ENCODE data around the gene COPS7A.
"Not testable (repeated sequence)": the region's sequence is repeated elsewhere in the genome, so short reads cannot be mapped to it uniquely, and the experiment has no call there.

Gene COPS7A

DNA sequence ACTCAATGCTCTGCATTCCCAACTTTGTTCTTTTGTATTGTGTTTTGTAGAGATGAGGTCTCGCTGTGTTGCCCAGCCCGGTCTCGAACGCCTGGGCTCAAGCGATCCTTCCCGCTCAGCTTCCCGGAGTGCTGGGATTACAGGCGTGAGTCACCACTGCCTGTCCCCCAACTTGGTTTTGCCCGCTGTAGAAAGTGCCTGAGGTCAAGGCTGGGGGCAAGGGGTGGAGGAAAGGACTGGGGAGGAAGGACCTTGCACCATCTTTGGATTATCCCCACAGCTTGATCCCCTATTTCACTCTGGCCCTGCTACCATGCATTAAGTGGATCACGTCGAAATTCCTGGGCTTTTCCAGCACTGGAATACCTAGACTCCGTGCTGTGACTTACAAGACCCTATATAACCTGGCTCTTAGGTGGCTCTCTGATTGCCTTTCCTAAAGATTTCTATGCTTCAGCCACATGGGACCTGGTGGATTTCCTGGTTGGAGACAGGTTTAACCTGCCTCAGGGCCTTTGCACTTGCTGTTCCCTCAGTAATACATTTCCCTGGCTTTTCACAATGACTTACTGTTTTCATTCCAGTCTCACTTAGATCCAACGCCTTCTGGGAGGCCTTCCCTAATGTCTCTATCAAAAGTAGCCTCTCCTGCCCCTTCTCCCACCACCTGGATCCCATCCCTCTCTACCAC is 22.6 kb upstream of the COPS7A start:
- DNase-seq, result no peak

DNA sequence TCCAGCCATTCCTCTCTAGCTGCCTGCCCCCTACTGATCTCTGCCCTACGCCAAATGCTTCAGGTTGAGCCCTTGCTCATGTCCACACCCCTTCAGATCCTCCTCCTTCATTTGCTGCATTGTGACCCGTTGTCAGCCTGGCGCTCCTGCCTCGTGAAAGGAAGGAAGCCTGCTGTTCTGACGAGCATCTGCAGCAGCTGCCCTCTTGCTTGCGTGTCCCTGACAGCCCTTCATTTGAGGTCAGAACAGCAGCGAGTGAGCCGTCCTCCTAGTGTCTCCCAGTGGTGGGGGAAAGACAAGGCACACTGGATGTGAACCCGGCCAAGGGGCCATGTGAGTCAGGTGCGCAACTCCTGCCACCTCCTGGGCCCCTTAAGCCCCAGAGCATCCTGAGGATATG is 20.2 kb upstream of the COPS7A start:
- no peak for DNase-seq

DNA sequence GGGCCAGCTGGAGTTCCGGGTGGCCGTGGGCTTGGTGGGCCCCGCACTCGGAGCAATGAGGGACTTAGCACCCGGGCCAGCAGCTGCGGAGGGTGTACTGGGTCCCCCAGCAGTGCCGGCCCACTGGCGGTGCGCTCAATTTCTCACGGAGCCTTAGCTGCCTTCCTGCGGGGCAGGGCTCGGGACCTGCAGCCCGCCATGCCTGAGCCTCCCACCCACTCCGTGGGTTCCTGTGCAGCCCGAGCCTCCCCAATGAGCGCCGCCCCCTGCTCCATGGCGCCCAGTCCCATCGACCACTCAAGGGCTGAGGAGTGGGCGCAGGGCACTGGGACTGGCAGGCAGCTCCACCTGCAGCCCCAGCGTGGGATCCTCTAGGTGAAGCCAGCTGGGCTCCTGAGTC is 15.5 kb upstream of the COPS7A start:
- not testable (repeated sequence) for DNase-seq

DNA sequence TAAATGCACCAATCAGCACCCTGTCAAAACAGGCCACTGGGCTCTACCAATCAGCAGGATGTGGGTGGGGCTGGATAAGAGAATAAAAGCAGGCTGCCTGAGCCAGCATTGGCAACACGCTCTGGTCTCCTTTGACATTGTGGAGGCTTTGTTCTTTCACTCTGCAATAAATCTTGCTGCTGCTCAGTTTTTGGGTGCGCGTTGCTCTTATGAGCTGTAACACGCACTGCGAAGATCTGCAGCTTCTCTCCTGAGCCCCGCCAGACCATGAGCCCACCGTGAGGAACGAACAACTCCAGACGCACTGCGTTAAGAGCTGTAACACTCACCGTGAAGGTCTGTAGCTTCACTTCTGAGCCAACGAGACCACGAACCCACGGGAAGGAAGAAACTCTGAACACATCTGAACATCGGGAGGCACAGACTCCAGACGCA is 14.9 kb upstream of the COPS7A start:
- DNase-seq, result no peak

DNA sequence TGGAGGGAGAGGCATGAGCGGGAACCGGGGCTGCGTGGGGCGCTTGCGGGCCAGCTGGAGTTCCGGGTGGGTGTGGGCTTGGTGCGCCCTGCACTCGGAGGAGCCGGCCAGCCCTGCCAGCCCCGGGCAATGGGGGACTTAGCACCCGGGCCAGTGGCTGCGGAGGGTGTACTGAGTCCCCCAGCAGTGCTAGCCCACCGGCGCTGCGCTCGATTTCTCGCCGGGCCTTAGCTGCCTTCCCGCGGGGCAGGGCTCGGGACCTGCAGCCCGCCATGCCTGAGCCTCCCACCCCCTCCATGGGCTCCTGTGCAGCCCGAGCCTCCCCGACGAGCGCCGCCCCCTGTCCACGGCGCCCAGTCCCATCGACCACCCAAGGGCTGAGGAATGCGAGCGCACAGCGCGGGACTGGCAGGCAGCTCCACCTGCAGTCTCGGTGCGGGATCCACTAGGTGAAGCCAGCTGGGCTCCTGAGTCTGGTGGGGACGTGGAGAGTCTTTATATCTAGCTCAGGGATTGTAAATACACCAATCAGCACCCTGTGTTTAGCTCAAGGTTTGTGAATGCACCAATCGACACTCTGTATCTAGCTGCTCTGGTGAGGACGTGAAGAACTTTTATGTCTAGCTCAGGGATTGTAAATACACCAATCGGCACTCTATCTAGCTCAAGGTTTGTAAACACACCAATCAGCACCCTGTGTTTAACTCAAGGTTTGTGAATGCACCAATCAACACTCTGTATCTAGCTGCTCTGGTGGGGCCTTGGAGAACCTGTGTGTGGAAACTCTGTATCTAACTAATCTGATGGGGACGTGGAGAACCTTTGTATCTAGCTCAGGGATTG is 7.6 kb upstream of the COPS7A start:
- not testable (repeated sequence) for DNase-seq

DNA sequence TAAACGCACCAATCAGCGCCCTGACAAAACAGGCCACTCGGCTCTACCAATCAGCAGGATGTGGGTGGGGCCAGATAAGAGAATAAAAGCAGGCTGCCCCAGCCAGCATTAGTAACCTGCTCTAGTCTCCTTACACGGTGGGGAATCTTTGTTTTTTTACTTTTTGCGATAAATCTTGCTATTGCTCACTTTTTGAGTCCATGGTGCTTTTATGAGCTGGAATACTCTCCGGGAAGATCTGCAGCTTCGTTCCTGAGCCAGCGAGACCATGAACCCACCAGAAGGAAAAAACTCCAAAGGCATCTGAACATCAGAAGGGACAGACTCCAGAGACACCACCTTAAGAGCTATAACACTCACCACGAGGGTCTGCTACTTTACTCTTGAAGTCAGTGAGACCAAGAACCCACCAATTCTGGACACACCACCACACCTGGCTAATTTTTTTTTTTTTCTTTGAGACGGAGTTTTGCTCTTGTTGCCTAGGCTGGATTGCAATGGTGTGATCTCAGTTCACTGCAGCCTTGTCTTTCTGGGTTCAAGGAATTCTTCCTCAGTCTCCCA is 6.9 kb upstream of the COPS7A start:
- no peak for DNase-seq

DNA sequence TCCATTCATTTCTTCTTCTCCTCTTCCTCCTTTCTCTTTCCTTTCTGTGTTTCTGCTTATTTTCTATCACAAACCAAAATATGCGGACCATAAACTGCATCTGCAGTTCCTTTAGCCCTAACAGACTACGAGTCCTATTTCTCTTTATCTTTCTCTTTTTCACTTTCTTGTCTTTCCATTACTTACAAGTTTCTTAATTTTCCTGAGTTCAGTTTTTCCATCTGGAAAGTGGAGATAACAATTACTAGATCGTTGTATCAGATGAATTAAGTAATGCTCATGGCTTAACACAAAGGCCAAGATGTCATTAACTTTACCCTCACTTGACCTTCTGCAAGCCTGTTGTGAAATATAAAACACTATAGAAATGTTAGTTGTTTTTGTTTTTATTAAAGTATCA is 983 bp upstream of the COPS7A start:
- DNase-seq, result no peak

DNA sequence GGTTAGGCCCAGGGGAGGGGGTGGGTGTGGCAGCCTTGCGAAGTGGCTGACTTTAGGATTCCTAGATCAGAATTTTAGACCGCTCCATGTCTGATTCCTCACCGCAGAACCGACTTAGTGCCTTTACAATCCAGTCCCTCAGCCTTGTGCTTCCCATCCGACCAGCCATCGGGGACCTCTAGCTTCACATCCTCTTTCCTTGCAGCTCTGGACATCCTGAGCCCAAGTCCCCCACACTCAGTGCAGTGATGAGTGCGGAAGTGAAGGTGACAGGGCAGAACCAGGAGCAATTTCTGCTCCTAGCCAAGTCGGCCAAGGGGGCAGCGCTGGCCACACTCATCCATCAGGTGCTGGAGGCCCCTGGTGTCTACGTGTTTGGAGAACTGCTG is 557 bp downstream of the COPS7A start:
- no peak for DNase-seq

DNA sequence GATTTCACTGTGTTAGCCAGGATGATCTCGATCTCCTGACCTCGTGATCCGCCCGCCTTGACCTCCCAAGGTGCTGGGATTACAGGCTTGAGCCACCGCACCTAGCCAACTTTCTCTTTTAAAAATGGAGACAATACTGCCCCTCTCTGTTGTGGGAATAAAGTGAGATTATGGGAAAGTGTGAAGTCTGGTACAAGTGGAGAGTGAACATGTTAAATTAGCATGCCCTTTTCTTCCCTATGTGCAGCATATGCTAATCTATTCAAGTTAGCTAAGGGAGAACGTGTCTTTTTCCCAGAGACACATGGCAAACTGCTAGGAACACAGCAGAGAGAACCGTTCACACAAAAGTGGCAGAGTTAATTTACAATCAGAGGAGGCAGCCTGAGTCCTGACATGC is 1.5 kb downstream of the COPS7A start:
- no peak for DNase-seq

DNA sequence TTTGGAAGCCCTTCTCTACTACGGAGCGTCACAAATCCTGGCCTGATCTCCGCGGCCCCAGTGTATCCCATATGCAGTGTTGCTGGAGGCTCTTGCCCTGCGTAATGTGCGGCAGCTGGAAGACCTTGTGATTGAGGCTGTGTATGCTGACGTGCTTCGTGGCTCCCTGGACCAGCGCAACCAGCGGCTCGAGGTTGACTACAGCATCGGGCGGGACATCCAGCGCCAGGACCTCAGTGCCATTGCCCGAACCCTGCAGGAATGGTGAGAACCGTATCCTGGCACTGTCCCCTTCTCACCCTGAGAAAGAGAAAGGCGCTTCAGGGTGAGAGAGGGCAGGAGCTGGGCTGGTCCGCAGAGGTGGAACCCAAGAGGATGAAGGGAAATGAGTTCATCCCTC is 5.3 kb downstream of the COPS7A start:
- no peak for DNase-seq

DNA sequence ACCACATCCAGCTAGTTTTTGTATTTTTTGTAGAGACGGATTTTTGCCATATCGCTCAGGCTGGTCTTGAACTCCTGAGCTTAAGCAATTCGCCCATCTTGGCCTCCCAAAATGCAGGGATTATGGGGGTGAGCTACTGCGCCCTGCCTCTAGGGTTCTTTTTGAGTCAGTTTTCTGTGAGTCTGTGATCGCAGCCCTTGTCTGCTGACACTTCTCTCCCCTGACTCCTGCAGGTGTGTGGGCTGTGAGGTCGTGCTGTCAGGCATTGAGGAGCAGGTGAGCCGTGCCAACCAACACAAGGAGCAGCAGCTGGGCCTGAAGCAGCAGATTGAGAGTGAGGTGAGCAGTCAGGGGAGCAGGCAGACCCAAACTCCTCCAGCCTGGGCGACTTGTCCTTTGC is 6.3 kb downstream of the COPS7A start:
- DNase-seq, result no peak

DNA sequence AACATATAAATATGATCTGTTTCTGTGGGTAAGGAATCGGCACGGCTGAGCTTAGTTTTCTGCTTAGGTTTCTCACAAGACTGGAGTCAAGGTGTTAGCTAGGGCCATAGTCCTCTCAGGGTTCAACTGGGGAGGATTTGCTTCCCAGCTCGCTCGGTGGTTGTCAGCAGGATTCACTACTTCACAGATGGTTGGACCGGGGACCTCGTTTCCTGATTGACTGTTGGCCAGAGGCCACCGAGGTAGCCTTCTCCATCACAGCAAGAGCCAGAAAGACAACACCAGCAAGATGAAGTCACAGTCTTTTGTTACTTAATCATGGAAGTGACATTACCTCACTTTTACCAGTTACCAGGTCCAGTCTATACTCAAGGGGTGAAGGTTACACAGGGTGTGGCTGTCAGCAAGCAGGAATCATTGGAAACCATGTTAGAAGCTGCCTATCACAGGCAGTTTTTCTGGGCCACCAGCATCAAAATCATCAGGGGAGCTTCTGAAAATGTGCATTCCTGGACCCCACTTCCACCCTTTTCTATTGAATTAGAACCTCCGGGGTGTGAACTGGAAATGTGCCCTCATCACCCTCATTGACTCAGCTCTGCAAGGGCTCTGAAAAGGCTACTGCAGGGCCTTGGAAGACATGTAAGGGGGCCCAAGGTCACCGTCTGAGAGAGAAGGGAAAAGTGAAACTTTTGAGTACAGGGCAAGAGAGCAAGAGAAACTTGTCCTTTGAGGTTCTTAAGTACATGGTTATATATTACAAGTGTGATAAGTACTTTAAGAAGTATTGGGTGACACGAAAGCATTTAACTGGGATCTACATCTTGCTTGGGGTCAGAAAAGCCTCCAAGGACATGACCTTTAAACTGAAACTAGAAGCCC is 10.9 kb downstream of the COPS7A start:
- no peak for DNase-seq

DNA sequence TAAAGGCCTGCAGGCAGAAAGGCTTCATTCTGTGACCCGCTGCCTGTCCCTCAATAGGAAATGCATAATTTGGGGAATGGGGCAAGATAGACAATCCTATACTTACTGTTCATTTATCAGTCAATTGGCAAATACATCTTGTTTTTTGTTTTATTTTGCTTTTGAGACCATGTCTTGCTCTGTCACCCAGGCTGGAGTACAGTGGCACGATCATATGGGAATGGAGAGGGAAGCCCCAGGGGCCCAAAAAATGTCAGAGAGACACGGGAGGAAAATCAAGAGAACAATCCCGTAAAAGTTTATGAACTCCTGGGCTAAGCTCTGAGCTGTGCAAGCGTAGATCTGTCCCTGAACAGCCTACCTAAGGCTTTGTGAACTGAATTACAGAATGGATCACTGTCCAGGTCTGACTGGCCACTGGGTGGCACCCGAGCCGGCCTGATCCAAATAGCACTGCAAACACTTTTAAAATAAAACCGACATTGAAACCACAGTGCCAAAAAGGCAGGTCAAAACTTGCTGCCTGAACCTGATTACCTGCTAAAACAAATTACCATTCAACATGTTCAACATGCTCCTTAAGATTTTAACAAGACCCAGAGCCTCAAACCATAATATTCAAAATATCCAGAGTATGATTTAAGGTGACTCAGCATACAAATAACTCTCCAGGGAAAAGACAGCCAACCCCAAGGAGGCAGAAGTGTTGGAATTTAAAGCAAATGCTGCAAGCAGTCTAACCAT is 11.8 kb downstream of the COPS7A start:
- DNase-seq, result peak; percentile 41

DNA sequence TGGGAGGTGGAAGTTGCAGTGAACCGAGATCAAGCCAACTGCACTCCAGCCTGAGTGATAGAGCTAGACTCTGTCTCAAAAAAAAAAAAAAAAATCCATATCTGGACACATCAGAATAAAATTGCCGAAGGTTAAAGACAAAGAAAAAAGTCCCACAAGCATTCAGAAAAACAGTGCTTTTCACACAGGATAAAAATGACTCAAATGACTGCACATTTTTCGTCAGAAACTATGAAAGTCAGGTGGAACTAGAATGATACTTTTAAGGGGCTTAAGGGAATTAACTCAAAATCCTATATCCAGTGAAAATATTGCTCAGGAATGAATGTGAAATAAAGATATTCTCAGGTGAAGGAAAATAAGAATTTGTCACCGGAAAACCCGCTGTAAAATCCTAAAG is 12.9 kb downstream of the COPS7A start:
- no peak for DNase-seq

DNA sequence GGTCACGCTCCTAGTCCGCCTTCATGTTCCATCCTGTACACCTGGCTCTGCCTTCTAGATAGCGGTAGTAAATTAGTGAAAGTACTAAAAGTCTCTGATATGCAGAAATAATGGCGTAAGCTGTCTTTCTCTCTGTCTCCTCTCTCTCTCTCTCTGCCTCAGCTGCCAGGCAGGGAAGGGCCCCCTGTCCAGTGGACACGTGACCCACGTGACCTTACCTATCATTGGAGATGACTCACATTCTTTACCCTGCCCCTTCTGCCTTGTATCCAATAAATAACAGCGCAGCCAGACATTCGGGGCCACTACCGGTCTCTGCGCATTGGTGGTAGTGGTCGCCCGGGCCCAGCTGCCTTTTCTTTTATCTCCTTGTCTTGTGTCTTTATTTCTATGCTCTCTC is 18.2 kb downstream of the COPS7A start:
- DNase-seq, result not testable (repeated sequence)

DNA sequence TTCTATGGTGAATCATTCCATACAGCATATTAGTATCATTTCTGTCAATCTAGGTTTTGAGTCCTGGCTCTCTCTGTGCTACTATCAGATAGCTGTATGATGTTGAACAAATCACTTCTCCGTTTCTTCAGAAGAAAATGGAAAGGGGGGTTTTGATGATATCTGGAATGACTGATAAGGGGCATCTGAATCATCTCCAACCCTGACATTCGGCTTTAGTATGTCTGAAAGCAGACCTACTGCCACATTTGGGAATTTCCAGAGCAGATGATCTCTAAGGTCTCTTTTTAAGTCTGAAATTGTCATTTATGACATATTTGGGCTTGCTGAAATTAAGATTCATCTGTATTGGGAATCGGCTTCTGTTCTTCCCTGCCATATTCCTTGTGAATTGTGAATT is 19.0 kb downstream of the COPS7A start:
- DNase-seq, result no peak

DNA sequence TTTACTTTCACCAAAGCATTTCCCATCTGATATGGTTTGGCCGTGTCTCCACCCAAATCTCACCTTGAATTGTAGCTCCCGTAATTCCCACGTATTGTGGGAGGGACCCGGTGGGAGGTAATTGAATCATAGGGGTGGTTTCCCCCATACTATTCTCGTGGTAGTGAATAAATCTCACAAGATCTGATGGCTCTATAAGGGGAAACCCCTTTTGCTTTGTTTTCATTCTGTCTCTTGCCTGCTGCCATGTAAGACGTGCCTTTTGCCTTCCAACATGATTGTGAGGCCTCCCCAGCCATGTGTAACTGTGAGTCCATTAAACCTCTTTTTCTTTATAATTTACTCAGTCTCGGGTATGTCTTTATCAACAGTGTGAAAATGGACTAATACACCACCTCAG is 19.5 kb downstream of the COPS7A start:
- not testable (repeated sequence) for DNase-seq

DNA sequence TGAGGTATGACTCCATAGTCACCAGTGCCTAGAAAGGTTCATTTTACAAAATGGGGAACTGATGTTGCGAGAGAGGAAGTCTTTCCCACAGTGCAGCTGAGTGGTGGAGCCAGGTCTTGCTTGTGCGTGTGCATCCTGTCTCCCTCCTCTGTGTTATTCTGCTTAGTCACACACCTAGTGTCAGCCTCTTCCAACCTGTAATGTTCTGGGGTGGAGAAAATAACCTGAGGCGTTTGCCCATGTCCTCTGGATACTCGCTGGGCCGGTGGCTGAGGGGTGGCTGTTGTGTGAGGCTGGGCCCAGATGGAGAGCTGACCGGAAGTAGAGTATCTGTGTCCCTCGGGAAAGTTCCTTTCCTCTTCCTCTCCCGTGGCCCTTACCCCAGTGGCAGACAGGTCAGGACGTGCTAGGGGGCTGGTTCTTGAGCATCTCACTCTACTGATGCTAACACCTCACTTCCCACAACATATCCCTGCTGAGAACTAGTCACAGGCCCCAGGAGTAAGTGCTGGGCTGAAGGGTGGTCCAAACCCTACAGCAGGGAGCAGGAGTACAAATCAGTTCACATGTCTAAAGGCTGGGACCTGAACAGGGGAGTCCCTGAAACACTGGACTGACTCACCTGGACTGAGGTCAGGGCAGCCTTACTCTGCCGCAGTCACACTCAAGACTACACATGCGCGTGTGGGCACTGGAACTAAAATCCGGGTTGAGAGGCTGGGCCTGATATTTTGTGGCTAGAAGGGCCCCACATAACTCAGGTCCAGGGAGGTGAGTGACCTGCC is 22.1 kb downstream of the COPS7A start:
- no peak for DNase-seq

DNA sequence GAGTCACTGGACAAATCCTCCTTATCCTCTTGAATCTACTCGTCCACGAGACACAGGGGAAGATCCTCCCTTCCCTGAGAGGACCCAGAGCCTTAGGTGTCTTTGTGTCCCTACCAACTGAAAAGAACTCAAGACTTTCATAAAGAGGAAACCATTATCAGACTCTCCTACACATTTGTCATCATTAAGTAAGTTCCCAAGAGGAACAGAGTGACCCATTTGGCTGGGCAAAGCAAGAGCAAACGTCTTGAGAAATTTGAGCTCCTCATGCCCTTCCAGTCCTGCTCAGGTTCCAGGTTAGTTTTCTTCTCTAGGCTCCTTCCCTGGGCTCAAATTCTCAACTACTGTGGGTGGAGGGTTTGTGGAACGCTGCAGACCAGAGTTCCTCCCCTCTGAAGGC is 23.4 kb downstream of the COPS7A start:
- DNase-seq, result no peak

DNA sequence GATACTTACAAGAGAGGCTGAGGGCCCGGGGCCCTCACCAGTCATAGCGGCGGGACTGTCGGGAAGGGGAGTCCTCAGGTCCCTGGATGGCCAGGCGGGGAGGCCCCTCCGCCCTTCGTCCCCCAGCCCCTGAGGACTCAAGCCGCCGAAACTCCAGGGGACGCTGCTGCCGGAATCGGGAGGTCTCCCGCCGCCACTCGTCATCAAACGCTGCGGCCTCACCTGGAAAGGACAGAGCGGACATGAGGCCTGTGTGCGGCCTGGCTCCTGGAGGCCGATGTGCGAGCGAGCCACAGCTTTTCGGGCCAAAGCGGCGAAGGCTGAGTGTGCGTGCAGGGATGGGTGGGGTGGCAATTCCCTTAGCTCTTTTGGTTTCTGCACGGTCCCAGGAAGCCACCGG is 24.9 kb downstream of the COPS7A start:
- DNase-seq, result no peak

DNA sequence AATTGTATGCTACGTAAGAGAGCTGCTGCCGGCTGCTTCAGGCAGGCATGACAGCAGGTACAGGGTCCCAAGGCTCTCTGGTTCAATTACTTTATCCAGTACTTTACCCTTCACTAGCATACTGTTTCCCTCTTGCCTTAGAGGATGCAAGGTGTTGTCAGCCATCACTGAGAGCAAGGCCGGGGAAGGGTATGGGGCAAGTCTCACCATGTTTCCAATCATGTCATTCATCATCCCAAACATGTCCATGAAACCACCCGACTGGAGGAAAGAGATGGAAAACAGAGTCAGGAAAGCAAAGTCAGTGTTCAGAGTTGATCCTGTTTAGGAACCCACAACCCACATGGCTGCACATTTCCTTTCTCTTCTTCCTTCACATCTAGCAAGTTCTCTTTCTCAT is 26.7 kb downstream of the COPS7A start:
- no peak for DNase-seq

DNA sequence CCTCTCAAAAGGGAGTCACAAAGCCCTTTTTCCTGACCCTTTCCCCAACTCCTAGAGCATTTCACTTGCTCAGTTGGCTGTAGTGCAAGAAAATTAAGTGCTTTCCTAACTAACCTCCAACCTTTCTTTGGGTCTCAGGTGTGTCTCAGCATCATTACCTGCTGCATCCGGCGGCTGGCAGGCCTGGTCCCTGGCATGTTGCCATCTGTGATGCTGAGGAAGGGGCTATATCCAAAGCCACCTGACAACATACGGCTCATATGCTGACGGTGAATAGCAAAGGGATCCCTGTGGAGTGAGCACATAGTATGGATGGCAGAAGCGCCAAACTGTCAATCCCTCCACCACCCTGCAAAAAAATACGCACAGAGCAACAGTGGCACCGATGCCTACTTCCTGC is 27.9 kb downstream of the COPS7A start:
- DNase-seq, result no peak
